Retinal pigment epithelial cell (primary cell): Measurements from ENCODE around the gene PBX1.

Experiments
- DNase-seq: peaks from one replicate; pipeline ENCODE4 v3.0.0-alpha.2; 2010; ENCODE audit warnings: low read depth
- H3K4me3 ChIP-seq: 2 replicates; pipeline ENCODE4 v1.5.1; 2011; ENCODE audit warnings: mild to moderate bottlenecking, low read length, control low read depth, moderate library complexity
- TF ChIP-seq, protein P1 (sequence below): conservative IDR thresholded peaks from 2 replicates; pipeline ENCODE4 v1.5.1; 2011; ENCODE audit warnings: low read depth, low read length, control low read depth, inconsistent platforms

Gene PBX1

GRCh38 chr1:164754088-164754600 is 195.2 kb downstream of the PBX1 start:
- H3K4me3 ChIP-seq: no peak overlapping the region
- TF ChIP-seq, protein P1, sequence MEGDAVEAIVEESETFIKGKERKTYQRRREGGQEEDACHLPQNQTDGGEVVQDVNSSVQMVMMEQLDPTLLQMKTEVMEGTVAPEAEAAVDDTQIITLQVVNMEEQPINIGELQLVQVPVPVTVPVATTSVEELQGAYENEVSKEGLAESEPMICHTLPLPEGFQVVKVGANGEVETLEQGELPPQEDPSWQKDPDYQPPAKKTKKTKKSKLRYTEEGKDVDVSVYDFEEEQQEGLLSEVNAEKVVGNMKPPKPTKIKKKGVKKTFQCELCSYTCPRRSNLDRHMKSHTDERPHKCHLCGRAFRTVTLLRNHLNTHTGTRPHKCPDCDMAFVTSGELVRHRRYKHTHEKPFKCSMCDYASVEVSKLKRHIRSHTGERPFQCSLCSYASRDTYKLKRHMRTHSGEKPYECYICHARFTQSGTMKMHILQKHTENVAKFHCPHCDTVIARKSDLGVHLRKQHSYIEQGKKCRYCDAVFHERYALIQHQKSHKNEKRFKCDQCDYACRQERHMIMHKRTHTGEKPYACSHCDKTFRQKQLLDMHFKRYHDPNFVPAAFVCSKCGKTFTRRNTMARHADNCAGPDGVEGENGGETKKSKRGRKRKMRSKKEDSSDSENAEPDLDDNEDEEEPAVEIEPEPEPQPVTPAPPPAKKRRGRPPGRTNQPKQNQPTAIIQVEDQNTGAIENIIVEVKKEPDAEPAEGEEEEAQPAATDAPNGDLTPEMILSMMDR: no peak
- DNase-seq: no peak

GRCh38 chr1:164755690-164756089 is 196.7 kb downstream of the PBX1 start:
- no peak overlapping the region for H3K4me3 ChIP-seq
- TF ChIP-seq, protein P1: no peak
- no peak for DNase-seq

DNA sequence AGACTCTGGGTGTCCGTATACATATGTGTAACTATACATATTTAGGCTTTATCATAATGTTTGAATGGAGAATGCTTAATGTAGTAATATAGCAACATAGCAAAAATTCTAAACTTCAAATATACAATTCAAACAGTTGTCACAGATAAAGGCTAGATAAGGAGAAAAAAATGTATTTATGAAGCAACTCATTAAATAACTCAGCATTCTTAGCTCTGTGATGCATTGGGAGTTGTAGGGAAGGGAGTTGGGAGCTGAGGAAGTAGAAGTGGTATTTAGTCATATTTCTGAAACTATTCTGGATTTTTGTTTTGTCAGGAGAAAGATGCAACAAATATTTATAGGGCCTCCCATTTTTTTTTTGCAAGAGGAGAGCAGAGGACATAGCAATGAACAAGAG is 197.8 kb downstream of the PBX1 start:
- TF ChIP-seq, protein P1: no peak
- no peak for DNase-seq
- no peak overlapping the region for H3K4me3 ChIP-seq

GRCh38 chr1:164757625-164758024 is 198.6 kb downstream of the PBX1 start:
- no peak for DNase-seq
- TF ChIP-seq, protein P1: no peak
- no peak overlapping the region for H3K4me3 ChIP-seq

GRCh38 chr1:164759144-164759920 is 200.3 kb downstream of the PBX1 start:
- no peak for DNase-seq
- no peak overlapping the region for H3K4me3 ChIP-seq
- TF ChIP-seq, protein P1: no peak

- H3K4me3 ChIP-seq: no peak overlapping the region
- no peak for DNase-seq
- TF ChIP-seq, protein P1: no peak
Observed at GRCh38 chr1:164759979-164760469, 201.0 kb downstream of the PBX1 start.

- TF ChIP-seq, protein P1: no peak
- H3K4me3 ChIP-seq: no peak overlapping the region
- no peak for DNase-seq
Observed at GRCh38 chr1:164760569-164760968, 201.6 kb downstream of the PBX1 start.
